ENCODE measurements around the gene CD38. TPM values are rescaled to one million over a fixed set of nuclear protein-coding genes. Genes with fewer than 3 reads are reported as not detected.

The CD38 gene
- polyA plus RNA-seq, 1 donor from 2014 or later = 0.21 TPM

GRCh38 chr4:15753786-15754185, 24.3 kb upstream of the CD38 start:
- Histone ChIP-seq H3K9me3 (ENCODE audit: low read length) (peaks cover 1% of the 10 kb centered on the region), H3K9ac (ENCODE audit: low read length) (no peak overlapping the region), H3K36me3 (ENCODE audit: insufficient read depth, low read length) (no peaks in the 10 kb centered on the region), H4K20me1 (ENCODE audit: insufficient read depth) (no peaks in the 10 kb centered on the region), H2AFZ (ENCODE audit: low read depth, low read length) (no peak overlapping the region), H3K27me3 (ENCODE audit: insufficient read depth, low read depth, low read length) (no peaks in the 10 kb centered on the region), H3K27ac (ENCODE audit: low read length) (no peak overlapping the region), H3K9me2 (ENCODE audit: insufficient read depth, low read length) (no peaks in the 10 kb centered on the region), H3K4me2 (ENCODE audit: low read length) (no peak overlapping the region), H3K79me2 (replicated peaks; ENCODE audit: insufficient read depth, low read length) (no peaks in the 10 kb centered on the region), H3K4me3 (ENCODE audit: low read length) (no peak overlapping the region), H3F3A (ENCODE audit: insufficient read depth, low read length, poor library complexity, severe bottlenecking) (no peaks in the 10 kb centered on the region)
- TF ChIP-seq RAD21 (conservative IDR thresholded peaks at IDR 0.05) = no peak
- TF ChIP-seq POLR2AphosphoS5 (IDR thresholded peaks at IDR 0.05) = no peak
- TF ChIP-seq, protein P1, sequence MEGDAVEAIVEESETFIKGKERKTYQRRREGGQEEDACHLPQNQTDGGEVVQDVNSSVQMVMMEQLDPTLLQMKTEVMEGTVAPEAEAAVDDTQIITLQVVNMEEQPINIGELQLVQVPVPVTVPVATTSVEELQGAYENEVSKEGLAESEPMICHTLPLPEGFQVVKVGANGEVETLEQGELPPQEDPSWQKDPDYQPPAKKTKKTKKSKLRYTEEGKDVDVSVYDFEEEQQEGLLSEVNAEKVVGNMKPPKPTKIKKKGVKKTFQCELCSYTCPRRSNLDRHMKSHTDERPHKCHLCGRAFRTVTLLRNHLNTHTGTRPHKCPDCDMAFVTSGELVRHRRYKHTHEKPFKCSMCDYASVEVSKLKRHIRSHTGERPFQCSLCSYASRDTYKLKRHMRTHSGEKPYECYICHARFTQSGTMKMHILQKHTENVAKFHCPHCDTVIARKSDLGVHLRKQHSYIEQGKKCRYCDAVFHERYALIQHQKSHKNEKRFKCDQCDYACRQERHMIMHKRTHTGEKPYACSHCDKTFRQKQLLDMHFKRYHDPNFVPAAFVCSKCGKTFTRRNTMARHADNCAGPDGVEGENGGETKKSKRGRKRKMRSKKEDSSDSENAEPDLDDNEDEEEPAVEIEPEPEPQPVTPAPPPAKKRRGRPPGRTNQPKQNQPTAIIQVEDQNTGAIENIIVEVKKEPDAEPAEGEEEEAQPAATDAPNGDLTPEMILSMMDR (IDR thresholded peaks at IDR 0.05; ENCODE audit: poor library complexity, severe bottlenecking) = no peak
- no peak for TF ChIP-seq SMC3 (conservative IDR thresholded peaks at IDR 0.05; ENCODE audit: poor library complexity)
- no peak for TF ChIP-seq TAF1 (IDR thresholded peaks at IDR 0.05; ENCODE audit: low read depth)
- TF ChIP-seq, protein P2, sequence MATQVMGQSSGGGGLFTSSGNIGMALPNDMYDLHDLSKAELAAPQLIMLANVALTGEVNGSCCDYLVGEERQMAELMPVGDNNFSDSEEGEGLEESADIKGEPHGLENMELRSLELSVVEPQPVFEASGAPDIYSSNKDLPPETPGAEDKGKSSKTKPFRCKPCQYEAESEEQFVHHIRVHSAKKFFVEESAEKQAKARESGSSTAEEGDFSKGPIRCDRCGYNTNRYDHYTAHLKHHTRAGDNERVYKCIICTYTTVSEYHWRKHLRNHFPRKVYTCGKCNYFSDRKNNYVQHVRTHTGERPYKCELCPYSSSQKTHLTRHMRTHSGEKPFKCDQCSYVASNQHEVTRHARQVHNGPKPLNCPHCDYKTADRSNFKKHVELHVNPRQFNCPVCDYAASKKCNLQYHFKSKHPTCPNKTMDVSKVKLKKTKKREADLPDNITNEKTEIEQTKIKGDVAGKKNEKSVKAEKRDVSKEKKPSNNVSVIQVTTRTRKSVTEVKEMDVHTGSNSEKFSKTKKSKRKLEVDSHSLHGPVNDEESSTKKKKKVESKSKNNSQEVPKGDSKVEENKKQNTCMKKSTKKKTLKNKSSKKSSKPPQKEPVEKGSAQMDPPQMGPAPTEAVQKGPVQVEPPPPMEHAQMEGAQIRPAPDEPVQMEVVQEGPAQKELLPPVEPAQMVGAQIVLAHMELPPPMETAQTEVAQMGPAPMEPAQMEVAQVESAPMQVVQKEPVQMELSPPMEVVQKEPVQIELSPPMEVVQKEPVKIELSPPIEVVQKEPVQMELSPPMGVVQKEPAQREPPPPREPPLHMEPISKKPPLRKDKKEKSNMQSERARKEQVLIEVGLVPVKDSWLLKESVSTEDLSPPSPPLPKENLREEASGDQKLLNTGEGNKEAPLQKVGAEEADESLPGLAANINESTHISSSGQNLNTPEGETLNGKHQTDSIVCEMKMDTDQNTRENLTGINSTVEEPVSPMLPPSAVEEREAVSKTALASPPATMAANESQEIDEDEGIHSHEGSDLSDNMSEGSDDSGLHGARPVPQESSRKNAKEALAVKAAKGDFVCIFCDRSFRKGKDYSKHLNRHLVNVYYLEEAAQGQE (IDR thresholded peaks at IDR 0.05; ENCODE audit: borderline replicate concordance) = no peak
- no peak for TF ChIP-seq EZH2 (IDR thresholded peaks at IDR 0.05; ENCODE audit: borderline replicate concordance, insufficient read depth, low read length, poor library complexity, severe bottlenecking)
- TF ChIP-seq MXI1 (conservative IDR thresholded peaks at IDR 0.05; ENCODE audit: poor library complexity, severe bottlenecking) = no peak
- TF ChIP-seq EP300 (conservative IDR thresholded peaks at IDR 0.05; ENCODE audit: poor library complexity, severe bottlenecking) = no peak

GRCh38 chr4:15754323-15754722, 23.8 kb upstream of the CD38 start:
- no peak overlapping the region for H3K4me2 ChIP-seq (ENCODE audit: low read length)
- no peaks in the 10 kb centered on the region for H3K9me2 ChIP-seq (ENCODE audit: insufficient read depth, low read length)
- no peak overlapping the region for H3K27ac ChIP-seq (ENCODE audit: low read length)
- H3K9me3 ChIP-seq (ENCODE audit: low read length) = peaks cover 6% of the 10 kb centered on the region
- no peak overlapping the region for H3K4me3 ChIP-seq (ENCODE audit: low read length)
- TF ChIP-seq MXI1 (conservative IDR thresholded peaks at IDR 0.05; ENCODE audit: poor library complexity, severe bottlenecking) = no peak
- TF ChIP-seq RAD21 (conservative IDR thresholded peaks at IDR 0.05) = no peak
- TF ChIP-seq, protein P1 (IDR thresholded peaks at IDR 0.05; ENCODE audit: poor library complexity, severe bottlenecking) = no peak
- no peak for TF ChIP-seq EP300 (conservative IDR thresholded peaks at IDR 0.05; ENCODE audit: poor library complexity, severe bottlenecking)
- no peak for TF ChIP-seq TAF1 (IDR thresholded peaks at IDR 0.05; ENCODE audit: low read depth)
- TF ChIP-seq SMC3 (conservative IDR thresholded peaks at IDR 0.05; ENCODE audit: poor library complexity) = no peak
- TF ChIP-seq, protein P2 (IDR thresholded peaks at IDR 0.05; ENCODE audit: borderline replicate concordance) = no peak
- TF ChIP-seq EZH2 (IDR thresholded peaks at IDR 0.05; ENCODE audit: borderline replicate concordance, insufficient read depth, low read length, poor library complexity, severe bottlenecking) = no peak
- no peak for TF ChIP-seq POLR2AphosphoS5 (IDR thresholded peaks at IDR 0.05)
- H4K20me1 ChIP-seq (ENCODE audit: insufficient read depth) = no peaks in the 10 kb centered on the region
- no peaks in the 10 kb centered on the region for H3F3A ChIP-seq (ENCODE audit: insufficient read depth, low read length, poor library complexity, severe bottlenecking)
- H3K36me3 ChIP-seq (ENCODE audit: insufficient read depth, low read length) = no peaks in the 10 kb centered on the region
- no peak overlapping the region for H2AFZ ChIP-seq (ENCODE audit: low read depth, low read length)
- H3K79me2 ChIP-seq (replicated peaks; ENCODE audit: insufficient read depth, low read length) = no peaks in the 10 kb centered on the region
- H3K27me3 ChIP-seq (ENCODE audit: insufficient read depth, low read depth, low read length) = no peaks in the 10 kb centered on the region
- H3K9ac ChIP-seq (ENCODE audit: low read length) = no peak overlapping the region

Measured in neural cell (in vitro differentiated cells).